Neural cell (in vitro differentiated cells): ENCODE measurements around the gene BMP3. TPM values are rescaled to one million over a fixed set of nuclear protein-coding genes. Genes with fewer than 3 reads are reported as not detected.

ENCODE experiments used
- H2AFZ ChIP-seq: fragments of 200-600, 300-800 bp; sonication (generic), shearing (Covaris generic); 2 replicates; pipeline ENCODE4 v1.6.0; 2014; ENCODE audit warnings: low read depth, mild to moderate bottlenecking, antibody characterized with exemption, low read length, moderate library complexity
- H3F3A ChIP-seq: fragments of 200-600 bp; shearing (Covaris generic); 2 replicates; pipeline ENCODE4 v1.6.1; 2016; ENCODE audit warnings: mild to moderate bottlenecking, moderate library complexity, mixed read lengths, antibody characterized with exemption, low read length; ENCODE audit not compliant: insufficient read depth, poor library complexity, severe bottlenecking
- H3K27ac ChIP-seq: fragments of 200-600, 300-800 bp; sonication (generic), shearing (Covaris generic); 2 replicates; pipeline ENCODE4 v1.5.1; 2014; ENCODE audit warnings: mild to moderate bottlenecking, low read length, moderate library complexity
- H3K27me3 ChIP-seq: fragments of 300-800, 200-600 bp; sonication (generic), shearing (Covaris generic); 2 replicates; pipeline ENCODE4 v1.6.0; 2014; ENCODE audit warnings: mild to moderate bottlenecking, low read depth, low read length, moderate library complexity; ENCODE audit not compliant: insufficient read depth
- H3K36me3 ChIP-seq: fragments of 300-800, 200-600 bp; sonication (generic), shearing (Covaris generic); 2 replicates; pipeline ENCODE4 v1.5.1; 2014; ENCODE audit warnings: mild to moderate bottlenecking, antibody characterized with exemption, low read length, moderate library complexity; ENCODE audit not compliant: insufficient read depth
- H3K4me2 ChIP-seq: fragments of 300-800, 200-600 bp; sonication (generic), shearing (Covaris generic); 2 replicates; pipeline ENCODE4 v1.6.0; 2014; ENCODE audit warnings: mild to moderate bottlenecking, low read length
- H3K4me3 ChIP-seq: fragments of 300-800, 200-600 bp; sonication (generic), shearing (Covaris generic); 2 replicates; pipeline ENCODE4 v1.5.1; 2014; ENCODE audit warnings: mild to moderate bottlenecking, low read length, moderate library complexity
- H3K79me2 ChIP-seq: fragments of 200-600 bp; shearing (Covaris generic); replicated peaks from 2 replicates; pipeline ENCODE4 v1.6.0; 2014; ENCODE audit warnings: mild to moderate bottlenecking, low read length, moderate library complexity; ENCODE audit not compliant: insufficient read depth
- H3K9ac ChIP-seq: fragments of 300-800, 200-600 bp; sonication (generic), shearing (Covaris generic); 2 replicates; pipeline ENCODE4 v1.6.1; 2016; ENCODE audit warnings: mild to moderate bottlenecking, low read length, mixed read lengths
- H3K9me2 ChIP-seq: fragments of 200-600 bp; shearing (Covaris generic); 2 replicates; pipeline ENCODE4 v1.6.1; 2016; ENCODE audit warnings: mild to moderate bottlenecking, low read length, mixed read lengths; ENCODE audit not compliant: insufficient read depth
- H3K9me3 ChIP-seq: fragments of 200-600, 300-800 bp; sonication (generic), shearing (Covaris generic); 2 replicates; pipeline ENCODE4 v1.6.1; 2016; ENCODE audit warnings: mild to moderate bottlenecking, mixed run types, low read length, moderate library complexity, mixed read lengths
- H4K20me1 ChIP-seq: fragments of 200-600 bp; shearing (Covaris generic); 2 replicates; pipeline ENCODE4 v1.6.1; 2016; ENCODE audit warnings: mild to moderate bottlenecking, mixed run types; ENCODE audit not compliant: insufficient read depth
- CTCF ChIP-seq: fragments of 450-650 bp; IDR thresholded peaks from 2 replicates; pipeline ENCODE4 v1.5.1; 2014; ENCODE audit warnings: antibody characterized with exemption, mild to moderate bottlenecking, moderate library complexity; ENCODE audit not compliant: poor library complexity, severe bottlenecking
- EP300 ChIP-seq: fragments of 450-650 bp; conservative IDR thresholded peaks from 2 replicates; pipeline ENCODE4 v1.6.1; 2014; ENCODE audit warnings: antibody characterized with exemption, mild to moderate bottlenecking, moderate library complexity; ENCODE audit not compliant: poor library complexity, severe bottlenecking
- MXI1 ChIP-seq: fragments of 450-650 bp; conservative IDR thresholded peaks from 2 replicates; pipeline ENCODE4 v1.6.1; 2014; ENCODE audit warnings: antibody characterized with exemption, mild to moderate bottlenecking; ENCODE audit not compliant: poor library complexity, severe bottlenecking
- POLR2AphosphoS5 ChIP-seq: IDR thresholded peaks from 2 replicates; pipeline ENCODE4 v1.6.1; 2012
- REST ChIP-seq: IDR thresholded peaks from 2 replicates; pipeline ENCODE4 v1.6.1; 2012; ENCODE audit warnings: borderline replicate concordance
- SMC3 ChIP-seq: fragments of 450-650 bp; conservative IDR thresholded peaks from 2 replicates; pipeline ENCODE4 v1.6.1; 2014; ENCODE audit warnings: antibody characterized with exemption, mild to moderate bottlenecking, moderate library complexity; ENCODE audit not compliant: poor library complexity
- TAF1 ChIP-seq: IDR thresholded peaks from 2 replicates; pipeline ENCODE4 v1.6.1; 2012; ENCODE audit warnings: low read depth
- polyA plus RNA-seq: library from polyadenylated mRNA; depleted of rRNA; stranded (reverse); fragments of >200 nt; gene quantifications from 2 replicates; pipeline ENCODE4 v1.2.3, GENCODE V29; 2014

Gene BMP3
- polyA plus RNA-seq, 1 donor from 2014 or later: 2.7 TPM

GRCh38 chr4:81019006-81019405 lies 11.5 kb upstream of the BMP3 start:
- no peak overlapping the region for H3K4me3 ChIP-seq
- no peaks in the 10 kb centered on the region for H3K9me3 ChIP-seq
- no peak for TF ChIP-seq CTCF
- no peak for TF ChIP-seq MXI1
- no peaks in the 10 kb centered on the region for H3K27me3 ChIP-seq
- no peaks in the 10 kb centered on the region for H3F3A ChIP-seq
- no peaks in the 10 kb centered on the region for H4K20me1 ChIP-seq
- no peaks in the 10 kb centered on the region for H3K9me2 ChIP-seq
- no peaks in the 10 kb centered on the region for H3K36me3 ChIP-seq
- H2AFZ ChIP-seq: no peak overlapping the region
- H3K27ac ChIP-seq: no peak overlapping the region
- H3K4me2 ChIP-seq: no peak overlapping the region
- H3K79me2 ChIP-seq: no peaks in the 10 kb centered on the region
- H3K9ac ChIP-seq: no peak overlapping the region

- Histone ChIP-seq H3K36me3 (no peaks in the 10 kb centered on the region), H3K4me3 (no peak overlapping the region), H3K27ac (no peak overlapping the region)
Measured at GRCh38 chr4:81021142-81021944, 9.2 kb upstream of the BMP3 start.

More at GRCh38 chr4:81021142-81021944, 9.2 kb upstream of the BMP3 start:
- Histone ChIP-seq H4K20me1 (no peaks in the 10 kb centered on the region), H3K79me2 (no peaks in the 10 kb centered on the region), H3F3A (no peaks in the 10 kb centered on the region), H3K4me2 (no peak overlapping the region), H3K9ac (no peak overlapping the region), H3K9me3 (no peaks in the 10 kb centered on the region), H3K27me3 (no peaks in the 10 kb centered on the region), H2AFZ (no peak overlapping the region), H3K9me2 (no peaks in the 10 kb centered on the region)
- TF ChIP-seq REST (no peak), TAF1 (no peak), EP300 (no peak), SMC3 (no peak), MXI1 (no peak), CTCF (no peak), POLR2AphosphoS5 (no peak)
